ENCODE results near the gene TFF3.

Gene TFF3

GRCh38 chr21:42303443-42303842, 11.8 kb downstream of the TFF3 start:
- Mint-ChIP-seq H3K4me3 (no peak overlapping the region), H3K27ac (no peak overlapping the region), H3K9me3 (no peaks in the 10 kb centered on the region), H3K27me3 (ENCODE audit: low read depth, poor library complexity) (peaks cover 6% of the 10 kb centered on the region), H3K36me3 (ENCODE audit: low read depth) (no peaks in the 10 kb centered on the region), H3K4me1 (peaks cover 2% of the 10 kb centered on the region)
- no peak for DNase-seq
- TF ChIP-seq CTCF (IDR thresholded peaks at IDR 0.05) = no peak

- DNase-seq = no peak
- no peak for TF ChIP-seq CTCF (IDR thresholded peaks at IDR 0.05)
- H3K27ac Mint-ChIP-seq = no peak overlapping the region
- H3K27me3 Mint-ChIP-seq (ENCODE audit: low read depth, poor library complexity) = peaks cover 6% of the 10 kb centered on the region
- no peaks in the 10 kb centered on the region for H3K9me3 Mint-ChIP-seq
- H3K4me1 Mint-ChIP-seq = peaks cover 9% of the 10 kb centered on the region
- no peak overlapping the region for H3K4me3 Mint-ChIP-seq
- H3K36me3 Mint-ChIP-seq (ENCODE audit: low read depth) = no peaks in the 10 kb centered on the region
Observed at GRCh38 chr21:42302794-42303193, 12.4 kb downstream of the TFF3 start.

DNA sequence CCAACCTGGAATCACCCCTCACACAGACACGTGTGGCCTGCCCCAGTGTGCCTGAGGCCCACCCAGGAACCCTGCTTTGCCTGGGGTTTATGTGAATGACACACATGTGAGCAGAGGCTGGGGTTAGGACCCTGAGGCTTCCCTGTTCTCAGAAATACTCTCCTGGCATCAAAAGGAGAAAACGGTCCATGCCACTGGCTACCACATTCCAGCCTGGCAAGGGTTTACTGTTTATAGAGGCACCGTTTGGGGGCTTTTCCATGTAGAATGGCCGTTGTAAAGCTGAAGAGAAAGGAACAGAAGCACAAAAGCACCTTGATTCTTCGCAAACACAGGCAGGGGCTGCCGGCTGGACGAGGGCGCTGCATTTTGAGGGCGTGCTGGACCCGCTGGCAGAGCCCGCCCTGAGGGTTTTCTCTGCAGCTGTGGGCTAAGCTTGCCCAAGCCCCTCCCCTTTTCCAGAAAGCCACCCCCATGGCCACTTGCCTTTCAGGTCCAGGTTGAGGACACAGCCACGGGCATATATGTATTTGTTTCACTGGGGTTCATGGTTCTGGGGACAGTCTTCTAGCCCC, 13.0 kb downstream of the TFF3 start:
- no peak overlapping the region for H3K27ac Mint-ChIP-seq
- DNase-seq = no peak
- H3K4me1 Mint-ChIP-seq = peaks cover 15% of the 10 kb centered on the region
- no peaks in the 10 kb centered on the region for H3K36me3 Mint-ChIP-seq (ENCODE audit: low read depth)
- no peak for TF ChIP-seq CTCF (IDR thresholded peaks at IDR 0.05)
- H3K27me3 Mint-ChIP-seq (ENCODE audit: low read depth, poor library complexity) = peaks cover 6% of the 10 kb centered on the region
- no peak overlapping the region for H3K4me3 Mint-ChIP-seq
- H3K9me3 Mint-ChIP-seq = no peaks in the 10 kb centered on the region

DNA sequence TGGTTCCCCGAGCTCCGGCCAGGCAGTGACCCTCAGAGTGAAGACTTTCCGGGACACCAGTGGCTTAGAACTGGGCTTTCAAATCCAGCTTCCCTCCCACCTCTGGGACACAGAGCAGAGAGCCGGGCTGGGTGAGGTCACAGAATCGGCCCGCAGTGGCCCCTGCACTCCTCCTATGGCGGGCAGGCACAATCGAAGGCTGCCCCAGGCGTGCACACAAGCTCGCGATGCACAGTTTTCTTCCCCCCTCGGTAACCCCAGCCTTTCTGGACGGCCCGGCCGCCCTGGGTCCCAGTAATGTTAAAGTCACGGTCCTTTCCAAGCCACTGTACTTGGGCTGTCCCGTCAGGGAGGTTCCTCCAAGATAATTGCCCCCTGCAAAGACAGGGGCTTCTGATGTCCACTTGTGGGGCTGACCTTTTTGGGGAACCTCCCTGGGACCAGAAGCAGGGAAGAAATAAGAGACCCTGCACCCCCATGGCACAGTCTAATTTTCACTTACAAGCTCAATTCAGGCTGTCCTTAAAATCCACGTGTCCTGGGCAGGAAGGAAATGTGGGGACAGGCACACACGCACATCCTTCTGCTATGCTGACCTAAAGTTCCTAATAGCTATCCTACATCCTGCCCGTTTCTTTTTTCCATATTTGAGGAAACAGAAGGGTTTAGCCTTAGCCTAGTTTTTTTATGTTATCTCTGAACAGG, 13.7 kb downstream of the TFF3 start:
- no peaks in the 10 kb centered on the region for H3K9me3 Mint-ChIP-seq
- peaks cover 20% of the 10 kb centered on the region for H3K4me1 Mint-ChIP-seq
- H3K27me3 Mint-ChIP-seq (ENCODE audit: low read depth, poor library complexity) = peaks cover 6% of the 10 kb centered on the region
- no peak overlapping the region for H3K27ac Mint-ChIP-seq
- no peak for TF ChIP-seq CTCF (IDR thresholded peaks at IDR 0.05)
- no peak overlapping the region for H3K4me3 Mint-ChIP-seq
- DNase-seq = no peak
- no peaks in the 10 kb centered on the region for H3K36me3 Mint-ChIP-seq (ENCODE audit: low read depth)

DNA sequence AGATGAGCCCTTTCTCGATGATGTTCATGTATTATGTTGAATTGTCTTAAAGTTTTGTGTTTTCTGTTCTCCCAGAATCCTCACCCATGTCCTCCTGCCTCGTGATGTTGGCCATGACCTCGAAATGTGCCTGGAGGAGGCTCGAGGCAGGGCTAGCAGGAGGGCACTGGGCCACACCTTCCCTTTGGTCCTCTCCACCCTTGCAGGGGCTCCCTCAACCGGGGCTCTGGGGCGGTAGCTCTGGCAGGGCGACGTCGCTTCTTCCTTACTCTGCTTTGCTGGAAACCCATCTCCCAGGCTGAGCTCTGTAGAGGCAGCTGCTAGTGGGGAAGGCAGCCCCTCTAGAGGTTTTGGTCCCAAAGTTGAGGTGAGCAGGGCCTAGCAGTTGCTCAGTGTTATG, 14.3 kb downstream of the TFF3 start:
- Mint-ChIP-seq H3K4me3 (no peak overlapping the region), H3K4me1 (peaks cover 25% of the 10 kb centered on the region), H3K27ac (no peak overlapping the region), H3K27me3 (ENCODE audit: low read depth, poor library complexity) (peaks cover 6% of the 10 kb centered on the region), H3K9me3 (no peaks in the 10 kb centered on the region), H3K36me3 (ENCODE audit: low read depth) (no peaks in the 10 kb centered on the region)
- DNase-seq = no peak
- TF ChIP-seq CTCF (IDR thresholded peaks at IDR 0.05) = no peak

DNA sequence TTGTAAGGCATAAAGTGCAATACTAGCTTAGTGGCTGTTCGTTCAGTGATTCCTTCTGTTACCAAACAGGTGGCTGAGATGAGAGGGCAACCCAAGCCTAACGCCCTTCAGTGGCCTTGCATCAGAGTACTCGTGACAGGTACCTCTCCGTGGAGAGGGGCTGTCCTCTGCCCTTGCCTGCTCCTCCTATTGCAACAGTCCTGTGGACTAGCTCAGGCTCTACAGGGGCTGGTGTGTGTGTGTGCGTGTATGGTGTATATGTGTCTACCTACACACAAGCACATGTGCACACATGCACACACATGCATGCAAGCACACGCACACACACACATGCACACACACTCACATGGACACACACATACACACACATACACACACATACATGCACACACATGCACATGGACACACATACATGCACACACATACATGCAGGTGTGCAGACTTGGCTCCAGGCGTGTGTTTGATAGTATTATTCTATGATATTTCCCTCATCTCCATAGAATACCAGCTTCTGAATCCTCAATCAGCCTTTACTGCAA, 15.1 kb downstream of the TFF3 start:
- Mint-ChIP-seq H3K27me3 (ENCODE audit: low read depth, poor library complexity) (peaks cover 6% of the 10 kb centered on the region), H3K27ac (no peak overlapping the region), H3K4me1 (peaks cover 33% of the 10 kb centered on the region), H3K9me3 (no peaks in the 10 kb centered on the region), H3K4me3 (no peak overlapping the region), H3K36me3 (ENCODE audit: low read depth) (no peaks in the 10 kb centered on the region)
- DNase-seq = no peak
- no peak for TF ChIP-seq CTCF (IDR thresholded peaks at IDR 0.05)
